ENCODE results near the gene THOC6. TPM values are rescaled to one million over a fixed set of nuclear protein-coding genes. Genes with fewer than 3 reads are reported as not detected.

THOC6 gene
- total RNA-seq, 1 experiment from 2014 or later, result 68.2 TPM

- no peaks in the 10 kb centered on the region for H3K27me3 ChIP-seq (ENCODE audit: insufficient read depth, low read length)
- H3K4me1 ChIP-seq (ENCODE audit: insufficient read depth, low read length), result peaks cover 11% of the 10 kb centered on the region; the same call in 1 of the 2 replicates
- no CpG with 5 or more reads among the region's 4 CpGs for WGBS (ENCODE audit: extremely low coverage, insufficient read length, low lambda C conversion rate)
These were observed 15.2 kb upstream of the THOC6 start for GRCh38 chr16:3008690-3009037.

More at GRCh38 chr16:3008690-3009037, 15.2 kb upstream of the THOC6 start:
- Mint-ChIP-seq H3K27me3 (ENCODE audit: low read depth) (peaks cover 3% of the 10 kb centered on the region; the same call in 1 of the 2 replicates), H3K27ac (peak overlapping the region; percentile 99 to 100 (median 100)), H3K36me3 (ENCODE audit: insufficient read depth in 1 of 3, low read depth in 3 of 3) (peaks cover 0 to 6% (median 0%) of the 10 kb centered on the region in 3 experiments; a peak in 1 of 7 replicates), H3K9me3 (no peaks in the 10 kb centered on the region), H3K4me1 (peaks cover 49 to 75% of the 10 kb centered on the region in 2 experiments), H3K4me3 (peak overlapping the region; percentile 66 to 79)
- H3K9me3 ChIP-seq (ENCODE audit: control insufficient read depth, low read depth, low read length), result no peaks in the 10 kb centered on the region
- no peak overlapping the region for H3K9ac ChIP-seq (ENCODE audit: extremely low read depth, insufficient read length, low read length)
- H4K5ac ChIP-seq (ENCODE audit: insufficient read length, low read depth, low read length), result peak overlapping the region; percentile 4
- peak overlapping the region; percentile 38; the same call in 1 of the 2 replicates for H3K4ac ChIP-seq (ENCODE audit: low read depth, low read length)
- H3K27ac ChIP-seq (ENCODE audit: insufficient read length, low read depth, low read length), result peak overlapping the region; percentile 88
- peak overlapping the region; percentile 37 for H3K14ac ChIP-seq (ENCODE audit: insufficient read depth, low read length)
- no peak overlapping the region for H2AFZ ChIP-seq (ENCODE audit: low read length)
- peak overlapping the region; percentile 6 for H4K91ac ChIP-seq (ENCODE audit: insufficient read length, low read depth, low read length)
- peak overlapping the region; percentile 25 for H2BK120ac ChIP-seq (ENCODE audit: low read depth, low read length, poor library complexity, severe bottlenecking)
- H2BK12ac ChIP-seq (ENCODE audit: insufficient read length, low read depth, low read length), result no peak overlapping the region
- no peaks in the 10 kb centered on the region for H3K79me1 ChIP-seq (ENCODE audit: insufficient read depth, low read depth, low read length, poor library complexity, severe bottlenecking)
- no peak for DNase-seq
- H3K79me2 ChIP-seq (ENCODE audit: insufficient read depth, low read length), result no peaks in the 10 kb centered on the region
- H3T11ph ChIP-seq (ENCODE audit: low read length), result peak overlapping the region; percentile 81
- H3K23ac ChIP-seq (ENCODE audit: insufficient read length, low read depth, low read length), result no peak overlapping the region
- TF ChIP-seq CTCF (conservative IDR thresholded peaks at IDR 0.05), result no peak
- no peaks in the 10 kb centered on the region for H4K20me1 ChIP-seq (ENCODE audit: control insufficient read depth, insufficient read depth, insufficient read length)
- no peak overlapping the region for H2BK15ac ChIP-seq (ENCODE audit: low read depth, low read length)
- H2BK5ac ChIP-seq (ENCODE audit: insufficient read length, low read length), result no peak overlapping the region
- H3K18ac ChIP-seq (ENCODE audit: insufficient read length, low read depth, low read length), result peak overlapping the region; percentile 81
- peak overlapping the region; percentile 84 for H2BK20ac ChIP-seq (ENCODE audit: low read depth, low read length, poor library complexity, severe bottlenecking)
- H2AK5ac ChIP-seq (ENCODE audit: insufficient read length, low read length), result no peak overlapping the region
- peaks cover 19% of the 10 kb centered on the region for H3K23me2 ChIP-seq (ENCODE audit: insufficient read length, low read depth, low read length, poor library complexity, severe bottlenecking)
- no peak overlapping the region for H3K56ac ChIP-seq (ENCODE audit: insufficient read length, low read depth, low read length)
- peak overlapping the region; percentile 53 for H3K4me2 ChIP-seq (ENCODE audit: insufficient read depth, insufficient read length, low read length)
- no peak overlapping the region for H4K8ac ChIP-seq (replicated peaks; ENCODE audit: insufficient read length, low read depth, low read length)

All from H9 (cell line).